NB4 (cell line): Measurements from ENCODE around the gene KCNMB2.

Source experiments
- DNase-seq: peaks from one replicate; pipeline ENCODE4 v3.0.0; 2010; ENCODE audit warnings: low read depth
- H3K4me3 ChIP-seq: one replicate; pipeline ENCODE4 v1.5.1; 2011; ENCODE audit warnings: mild to moderate bottlenecking, low read depth, low read length, moderate library complexity
- CTCF ChIP-seq: IDR thresholded peaks from one replicate; pipeline ENCODE4 v1.5.1; 2012; ENCODE audit warnings: low read depth, low read length
- MAX ChIP-seq: IDR thresholded peaks from 2 replicates; pipeline ENCODE4 v1.6.1; 2011; ENCODE audit warnings: low read depth, low read length
- MYC ChIP-seq: IDR thresholded peaks from 2 replicates; pipeline ENCODE4 v1.6.1; 2011; ENCODE audit warnings: low read depth, low read length
- POLR2A ChIP-seq: IDR thresholded peaks from 2 replicates; pipeline ENCODE4 v1.6.1; 2011; ENCODE audit warnings: mild to moderate bottlenecking; ENCODE audit not compliant: insufficient read length; ENCODE audit errors: extremely low read depth

Gene KCNMB2

GRCh38 chr3:178711753-178712152, 175.5 kb downstream of the KCNMB2 start:
- H3K4me3 ChIP-seq = no peak overlapping the region
- DNase-seq = no peak

GRCh38 chr3:178712247-178712646, 176.0 kb downstream of the KCNMB2 start:
- TF ChIP-seq MYC = no peak
- no peak for TF ChIP-seq POLR2A
- no peak for TF ChIP-seq MAX
- TF ChIP-seq CTCF = no peak
- H3K4me3 ChIP-seq = no peak overlapping the region
- DNase-seq = no peak

More at GRCh38 chr3:178711753-178712152, 175.5 kb downstream of the KCNMB2 start:
- TF ChIP-seq MYC (no peak), CTCF (no peak), POLR2A (no peak), MAX (no peak)

- H3K4me3 ChIP-seq = no peak overlapping the region
- no peak for TF ChIP-seq CTCF
- no peak for TF ChIP-seq MAX
- TF ChIP-seq POLR2A = no peak
- TF ChIP-seq MYC = no peak
- DNase-seq = no peak
These were observed 178.9 kb downstream of the KCNMB2 start for GRCh38 chr3:178714925-178715832.

- TF ChIP-seq MAX = no peak
- no peak for TF ChIP-seq CTCF
- TF ChIP-seq POLR2A = no peak
- TF ChIP-seq MYC = no peak
- no peak overlapping the region for H3K4me3 ChIP-seq
- no peak for DNase-seq
These were observed 182.9 kb downstream of the KCNMB2 start for GRCh38 chr3:178718995-178719635.

- DNase-seq = no peak
- TF ChIP-seq MYC (no peak), MAX (no peak), CTCF (no peak), POLR2A (no peak)
- H3K4me3 ChIP-seq = no peak overlapping the region
These were observed 196.6 kb downstream of the KCNMB2 start for GRCh38 chr3:178732824-178733223.
